NCI-H2081 (cell line): ENCODE data around the gene RFX3.

ENCODE experiments used
- DNase-seq, 2 experiments: peaks; one replicate each; lab custom pipeline; 2025; lab: John Stamatoyannopoulos, UW

The RFX3 gene

DNA sequence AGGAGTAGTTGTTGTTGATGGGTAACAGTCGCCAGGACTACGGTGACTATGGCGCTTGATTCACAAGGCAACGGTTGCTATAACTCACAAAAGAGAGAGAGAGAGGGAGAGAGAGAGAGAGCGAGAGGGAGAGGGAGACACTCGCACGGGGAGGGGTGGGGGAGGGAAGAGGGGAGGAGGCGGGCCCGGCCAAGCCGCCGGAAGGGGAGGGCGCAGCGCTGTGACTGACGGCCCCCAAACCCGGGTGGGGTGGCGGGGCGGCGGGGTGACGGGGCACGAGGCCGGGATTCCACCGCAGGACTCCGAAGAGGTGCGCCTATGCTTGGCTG, at the start of gene RFX3:
TSS of gene RFX3 (minus strand) at position 166 of the 329 bp plus-strand sequence. CDS start 130,413 bp downstream, outside the sequence.
- peak; percentile 93 to 96 for DNase-seq

DNA sequence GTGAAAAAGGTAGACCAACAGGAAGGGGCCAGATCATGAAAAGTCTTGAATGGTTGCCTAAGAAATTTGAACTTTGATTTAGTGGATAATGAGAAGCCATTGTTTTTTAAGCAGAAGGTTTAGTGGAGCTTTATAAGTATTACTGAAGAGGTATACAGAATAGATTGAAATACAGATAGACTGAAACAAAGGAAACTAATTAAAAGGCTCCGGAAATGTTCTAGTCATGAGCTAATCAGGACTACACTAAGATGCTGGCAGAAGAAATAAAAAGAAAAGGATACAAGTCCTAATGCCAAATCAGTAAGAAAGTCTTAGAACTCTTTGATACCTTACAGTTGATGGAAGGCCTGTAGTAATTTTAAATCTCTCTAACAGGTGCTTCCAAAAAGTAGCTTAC, 45.7 kb upstream of the RFX3 start:
- DNase-seq: no peak

DNA sequence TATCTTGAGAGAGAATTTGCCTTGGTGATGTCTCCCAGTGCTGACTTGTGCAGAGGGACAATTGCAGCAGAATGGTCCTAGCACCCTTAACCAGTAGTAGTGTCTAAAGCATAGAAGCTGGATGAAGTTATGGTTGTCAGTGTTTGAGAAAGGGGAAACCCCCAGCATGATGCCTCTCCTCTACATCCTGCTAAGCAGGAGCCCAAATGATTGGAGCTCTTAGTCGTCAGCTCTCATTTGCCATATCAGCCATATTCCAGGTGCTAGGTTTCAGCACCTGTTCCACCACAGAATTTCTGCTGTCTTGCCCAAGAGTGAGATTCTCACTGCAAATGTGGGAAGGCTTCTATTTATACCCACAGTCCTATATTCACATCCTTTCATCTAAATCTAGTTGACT, 43.7 kb upstream of the RFX3 start:
- DNase-seq: no peak

DNA sequence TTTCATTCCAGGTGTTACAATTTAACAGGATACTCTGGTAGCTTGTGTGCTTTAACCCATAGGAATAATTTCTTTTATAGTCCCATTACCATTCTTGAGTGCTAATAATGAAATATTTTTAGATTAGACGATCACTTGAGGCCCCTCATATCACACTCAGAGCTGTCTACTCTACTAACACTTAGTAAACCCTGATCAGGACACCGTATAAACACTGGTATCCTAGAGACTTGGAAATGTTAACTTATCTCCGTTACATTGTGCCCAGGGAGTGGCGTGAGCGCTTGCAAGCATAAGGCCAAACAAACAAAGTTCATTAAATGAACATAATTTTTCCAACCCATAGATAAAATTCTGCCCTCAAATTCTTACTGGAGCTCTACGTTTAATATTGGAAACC, 42.2 kb upstream of the RFX3 start:
- no peak for DNase-seq

DNA sequence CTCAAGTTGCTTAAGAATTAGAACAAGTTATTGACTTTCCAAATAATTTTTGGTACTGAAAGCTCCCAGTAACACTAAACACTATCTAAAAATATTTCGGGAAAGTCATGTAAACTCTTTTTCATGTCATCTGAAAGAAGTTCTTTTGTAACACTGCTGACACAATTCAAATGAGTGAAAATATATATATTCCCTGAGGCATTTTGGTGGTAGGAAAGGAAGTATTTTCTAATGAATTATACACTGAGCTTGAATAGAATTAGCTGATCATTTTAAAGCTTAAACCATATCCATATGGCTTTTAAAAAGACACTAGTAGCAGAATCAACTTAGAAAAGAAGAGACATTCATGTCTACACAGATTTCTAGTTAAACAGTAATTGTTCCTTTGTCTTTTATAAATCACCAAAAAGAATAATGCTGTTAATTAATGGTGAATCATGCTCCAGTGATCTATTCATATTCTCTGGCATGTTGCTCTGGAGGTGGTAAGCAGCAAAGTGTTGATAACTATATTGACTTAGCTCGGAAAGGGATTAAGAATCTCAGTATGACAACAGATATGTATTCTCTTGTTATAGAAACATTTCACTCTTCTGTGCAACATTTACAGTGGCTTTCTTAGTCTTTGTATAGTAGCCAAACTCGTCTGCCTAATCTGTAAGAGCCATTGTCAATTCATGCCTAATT, 27.4 kb upstream of the RFX3 start:
- DNase-seq: peak in 1 of 2 experiments; percentile 48

DNA sequence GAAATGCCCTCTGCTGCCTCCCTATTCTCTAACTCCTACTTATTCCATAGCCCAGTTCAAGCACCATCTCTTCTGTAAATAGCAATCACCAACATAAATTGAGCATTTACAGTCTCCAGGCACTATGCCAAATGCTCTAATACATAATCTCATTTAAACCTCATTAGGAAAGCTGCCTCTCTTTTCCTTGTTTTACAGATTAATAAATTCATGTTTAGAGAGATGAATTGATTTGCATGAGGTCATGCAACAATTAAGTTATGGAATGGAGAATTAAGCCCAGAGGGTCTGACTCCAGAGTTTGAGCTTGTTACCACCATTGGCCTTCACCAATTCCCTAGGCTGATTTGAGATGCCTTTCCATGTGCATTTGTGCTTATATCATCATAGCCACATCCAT, 23.4 kb upstream of the RFX3 start:
- peak in 1 of 2 experiments; percentile 31 for DNase-seq

DNA sequence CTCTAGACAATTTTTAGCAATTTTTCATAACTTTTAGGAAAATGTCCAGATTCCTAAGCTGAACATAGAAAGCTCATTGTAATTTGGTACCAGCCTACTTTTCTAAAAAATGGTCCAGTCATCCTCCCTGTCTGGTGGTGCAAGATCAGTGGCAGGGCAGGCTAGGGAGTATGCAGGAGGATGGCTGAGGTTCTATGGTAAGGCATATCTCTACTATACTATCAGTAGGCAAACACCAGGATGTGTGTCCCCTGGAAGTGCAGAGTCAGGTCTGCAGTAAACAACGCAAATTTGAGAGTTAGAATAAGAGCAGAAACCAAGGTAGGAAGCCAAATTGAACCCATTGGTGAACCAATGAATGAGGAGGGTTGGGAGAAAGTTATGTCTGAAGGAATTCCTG, 22.8 kb upstream of the RFX3 start:
- DNase-seq: no peak

DNA sequence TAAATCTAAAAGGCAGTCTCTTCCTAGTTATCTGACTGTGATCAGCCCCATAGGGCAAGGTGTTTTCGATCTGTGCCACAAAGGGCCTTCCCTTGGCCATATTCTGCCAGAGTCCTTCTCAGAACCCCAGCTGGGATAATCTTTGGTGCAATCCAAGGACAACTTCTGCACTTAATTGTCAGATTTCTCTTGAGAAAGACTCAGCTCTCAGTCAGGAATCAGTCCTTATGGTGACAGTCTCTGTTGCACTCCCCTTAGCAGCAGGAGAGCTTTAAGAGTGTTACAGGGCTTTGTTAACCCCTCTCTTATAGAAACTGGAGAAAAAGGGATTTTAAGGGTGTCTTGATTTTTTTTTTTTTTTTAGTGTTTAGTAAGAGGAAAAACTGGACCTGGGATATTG, 15.4 kb upstream of the RFX3 start:
- DNase-seq: no peak

DNA sequence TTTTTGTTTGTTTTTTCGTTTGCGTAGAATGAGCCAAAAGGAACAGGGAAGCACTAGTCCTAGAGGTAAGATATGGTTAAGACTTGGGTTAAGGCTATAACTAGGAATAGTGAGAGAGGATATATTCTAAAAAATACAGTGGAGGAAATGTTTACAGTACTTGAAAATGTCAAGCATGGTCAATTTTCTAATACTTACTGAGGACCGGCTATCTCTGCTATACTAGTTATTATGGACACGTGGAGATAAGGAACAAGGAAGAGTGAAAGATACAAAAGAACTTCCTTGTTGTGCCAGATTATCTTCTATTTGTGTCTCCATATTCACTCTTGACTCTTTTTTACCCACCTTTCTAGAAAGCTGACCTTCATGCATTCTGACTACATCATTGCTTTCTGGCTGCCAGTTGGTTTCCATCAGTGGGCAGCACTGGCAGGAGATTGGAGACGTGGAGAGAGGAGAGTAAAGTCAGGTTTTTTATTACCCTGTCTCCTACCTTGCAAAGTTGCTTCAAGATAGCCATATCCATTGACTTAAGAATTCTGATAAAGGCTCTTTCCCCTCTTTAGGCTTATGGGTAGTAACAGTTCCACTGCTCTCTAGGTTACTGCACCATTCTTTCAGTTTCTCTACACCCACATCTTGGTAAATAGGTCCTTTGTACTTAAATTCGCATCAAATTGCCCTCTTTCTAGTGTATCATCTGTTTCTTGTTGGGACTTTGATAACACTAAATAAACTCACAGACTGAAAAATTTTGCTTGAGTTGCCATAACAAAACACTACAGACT, 9.0 kb upstream of the RFX3 start:
- DNase-seq: no peak

DNA sequence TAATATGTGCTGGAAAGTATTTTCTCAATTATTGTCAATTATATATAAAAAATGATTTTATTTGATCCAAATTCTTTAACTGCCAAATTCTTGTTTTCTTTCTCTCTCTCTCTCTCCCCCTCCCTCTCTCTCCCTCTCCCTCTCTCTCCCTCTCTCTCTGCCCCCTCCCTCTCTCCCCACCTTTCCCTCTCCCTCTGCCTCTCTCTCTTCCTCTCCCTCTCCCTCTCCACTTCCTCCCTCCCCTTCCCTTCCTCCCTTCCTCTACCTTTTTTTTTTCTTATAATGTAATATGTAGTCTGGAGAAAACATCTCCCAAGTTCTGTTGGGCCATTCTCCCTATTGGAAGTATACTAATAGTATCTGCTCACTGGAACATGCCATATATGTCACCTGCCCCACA, 6.4 kb upstream of the RFX3 start:
- no peak for DNase-seq

DNA sequence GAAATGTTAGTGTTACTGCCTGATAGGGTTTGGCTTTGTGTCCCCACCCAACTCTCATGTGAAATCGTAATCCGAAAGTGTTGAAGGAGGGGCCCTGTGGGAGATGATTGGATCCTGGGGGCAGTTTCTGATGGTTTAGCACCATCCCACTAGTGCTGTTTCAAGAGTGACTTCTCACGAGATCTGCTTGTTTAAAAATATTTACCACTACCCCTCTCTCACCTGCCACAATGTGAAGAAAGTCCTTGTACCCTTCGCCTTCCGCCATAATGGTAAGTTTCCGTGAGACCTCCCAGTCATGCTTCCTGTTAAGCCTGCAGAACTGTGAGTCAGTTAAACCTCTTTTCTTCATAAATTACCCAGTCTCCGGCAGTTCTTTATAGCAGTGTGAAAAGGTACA, 2.6 kb upstream of the RFX3 start:
- peak; percentile 81 to 94 for DNase-seq

DNA sequence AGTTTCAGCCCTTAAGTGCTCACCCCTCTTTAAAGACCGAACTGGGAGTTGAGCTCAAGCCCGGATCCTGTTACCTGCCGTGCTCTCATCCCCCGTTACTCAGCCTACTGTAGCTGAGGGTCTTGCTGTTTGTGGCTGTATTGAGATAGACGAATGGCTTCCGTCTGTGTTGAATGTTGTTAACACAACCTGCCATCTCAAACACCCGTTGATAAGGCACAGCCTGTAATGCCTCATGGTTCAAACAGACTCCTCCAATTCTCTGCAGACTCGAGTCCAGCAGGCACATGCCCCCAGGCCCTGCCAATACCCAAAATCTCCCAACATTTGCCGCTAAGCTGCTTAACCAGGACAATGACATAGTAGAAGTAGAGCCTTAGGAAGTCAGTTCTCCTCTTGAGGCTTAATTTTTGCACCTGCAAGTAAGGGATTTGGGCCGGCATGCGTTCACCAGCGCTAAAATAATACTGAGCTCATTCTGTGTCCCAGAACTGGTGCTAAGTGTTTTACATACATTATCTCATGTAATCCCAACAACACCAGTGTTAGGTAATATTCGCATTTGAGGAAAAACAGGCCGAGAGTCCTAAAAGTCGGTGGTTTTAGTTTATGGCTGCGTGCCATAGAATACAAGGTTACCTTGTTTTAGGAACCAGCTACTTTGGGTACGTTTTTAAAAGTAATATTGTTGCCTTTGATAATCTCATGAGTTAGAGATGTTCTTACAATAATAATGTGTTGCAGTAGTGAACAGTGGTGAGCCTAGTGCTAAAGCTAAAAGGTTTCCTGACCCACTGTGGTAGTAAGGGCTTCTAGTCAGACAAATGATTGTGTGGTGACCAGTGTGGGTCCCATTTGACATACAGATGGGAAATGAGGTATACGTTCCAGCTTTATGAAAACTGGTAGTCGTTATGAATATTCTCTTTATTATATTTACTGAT, 1.5 kb upstream of the RFX3 start:
- DNase-seq: peak; percentile 71 to 80

DNA sequence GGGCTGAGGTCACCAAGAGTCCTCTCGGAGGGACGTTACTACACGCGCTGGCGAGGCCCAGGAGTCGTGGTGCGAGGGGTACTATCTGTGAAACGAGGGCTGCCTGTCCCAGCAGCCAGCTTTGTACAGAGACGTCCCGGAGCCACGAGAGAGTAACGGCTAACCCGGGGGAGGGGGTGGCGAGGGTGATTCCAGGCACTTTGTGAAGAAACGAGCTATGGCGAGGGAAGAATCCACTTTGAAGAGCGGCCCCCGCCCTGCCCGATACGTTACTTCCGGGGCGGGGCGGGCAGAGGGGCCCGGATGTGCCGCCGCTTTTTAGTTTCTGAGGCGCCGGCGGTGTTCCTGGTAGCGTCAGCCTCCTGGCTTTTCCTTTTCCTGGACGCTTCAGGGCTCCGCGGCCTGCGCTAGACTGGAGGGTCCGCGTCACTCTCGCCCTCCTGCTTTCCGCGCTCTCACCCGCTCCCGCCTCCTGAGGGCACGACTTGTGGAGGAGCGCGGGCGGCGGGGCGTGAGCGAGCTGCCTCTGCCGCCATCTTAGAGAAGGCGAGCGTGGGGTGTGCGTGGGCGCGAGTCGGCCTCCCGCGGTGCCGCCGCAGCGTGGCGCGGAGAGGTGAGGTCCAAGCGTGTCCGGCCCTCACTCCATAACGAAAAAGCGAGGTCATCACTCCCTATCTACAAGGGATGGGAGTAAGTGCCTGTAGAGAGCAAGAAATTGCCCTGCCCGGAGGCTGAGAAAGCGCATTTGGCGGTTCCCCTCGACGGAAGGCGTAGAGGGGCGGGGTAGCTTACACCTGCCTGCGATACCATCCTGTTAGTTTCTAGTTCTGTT, 580 bp upstream of the RFX3 start:
- peak; percentile 86 to 92 for DNase-seq

DNA sequence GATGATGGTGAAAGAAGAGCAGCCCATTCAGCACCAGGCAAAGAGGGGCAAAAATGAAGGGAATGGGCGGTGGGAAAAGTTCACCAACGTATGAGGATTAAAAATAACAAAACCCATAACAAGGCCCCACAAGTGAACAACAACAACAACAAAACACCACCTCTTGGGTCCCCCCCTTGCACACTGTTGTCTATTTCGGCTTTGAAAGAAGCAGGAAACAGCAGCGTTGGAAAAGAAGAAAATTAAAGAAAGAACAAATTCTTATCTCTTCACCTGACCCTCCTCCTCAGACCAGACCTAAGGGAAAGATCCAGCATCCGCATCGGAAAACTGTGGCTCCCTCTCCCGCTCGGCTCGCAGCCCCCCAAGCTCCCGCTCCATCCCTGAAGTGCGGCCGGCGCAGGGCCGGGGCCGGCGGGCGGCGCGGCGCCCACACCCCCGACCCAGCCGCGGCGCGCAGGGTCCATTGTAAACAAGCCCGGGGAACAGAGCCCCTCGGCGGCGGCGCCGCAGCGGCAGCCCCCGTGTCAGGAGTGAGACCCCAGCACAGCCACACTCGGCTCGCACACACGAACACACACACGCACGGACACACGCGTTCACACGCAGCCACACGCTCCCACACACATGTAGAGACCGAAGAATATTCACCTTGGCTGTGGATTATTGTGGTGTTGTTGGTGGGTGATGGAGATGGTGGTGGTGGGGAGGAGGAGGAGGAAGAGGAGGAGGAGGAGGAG, 535 bp downstream of the RFX3 start:
- DNase-seq: peak in 1 of 2 experiments; percentile 67

DNA sequence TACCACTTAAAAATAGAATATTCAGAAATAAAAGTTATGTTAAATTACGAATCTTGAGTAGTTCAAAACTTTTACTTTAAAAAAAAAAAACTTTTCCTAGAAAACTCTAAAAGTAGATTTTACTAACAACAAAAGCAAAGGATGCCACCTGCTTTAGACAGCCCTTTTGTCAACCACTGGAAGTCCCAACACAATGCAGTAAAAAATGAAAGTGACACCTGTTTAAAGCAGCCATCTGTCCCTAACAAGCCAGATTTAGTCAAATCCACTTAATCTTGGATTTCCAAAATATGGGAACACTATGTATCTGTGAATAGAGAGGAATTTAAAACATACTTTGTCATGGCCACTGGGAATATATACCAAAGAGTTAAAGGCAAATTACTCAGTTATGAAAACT, 3.8 kb downstream of the RFX3 start:
- peak in 1 of 2 experiments; percentile 34 for DNase-seq

DNA sequence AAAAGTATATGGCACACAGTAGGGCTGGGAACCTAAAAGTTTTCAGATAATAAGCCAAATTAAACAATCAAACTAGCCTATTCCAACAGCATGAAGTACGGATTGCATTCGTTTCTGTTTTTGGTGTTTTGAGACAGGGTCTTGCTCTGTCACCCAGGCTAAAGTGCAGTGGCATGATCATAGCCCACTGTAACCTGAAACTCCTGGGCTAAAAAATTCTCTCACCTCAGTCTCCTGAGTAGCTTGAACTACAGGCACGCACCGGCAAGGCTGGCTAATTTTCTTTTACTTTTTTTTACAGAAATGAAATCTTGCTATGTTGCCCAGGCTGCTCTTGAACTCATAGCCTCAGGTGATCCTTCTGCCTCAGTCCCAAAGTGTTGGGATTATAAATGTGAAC, 5.2 kb downstream of the RFX3 start:
- DNase-seq: no peak

DNA sequence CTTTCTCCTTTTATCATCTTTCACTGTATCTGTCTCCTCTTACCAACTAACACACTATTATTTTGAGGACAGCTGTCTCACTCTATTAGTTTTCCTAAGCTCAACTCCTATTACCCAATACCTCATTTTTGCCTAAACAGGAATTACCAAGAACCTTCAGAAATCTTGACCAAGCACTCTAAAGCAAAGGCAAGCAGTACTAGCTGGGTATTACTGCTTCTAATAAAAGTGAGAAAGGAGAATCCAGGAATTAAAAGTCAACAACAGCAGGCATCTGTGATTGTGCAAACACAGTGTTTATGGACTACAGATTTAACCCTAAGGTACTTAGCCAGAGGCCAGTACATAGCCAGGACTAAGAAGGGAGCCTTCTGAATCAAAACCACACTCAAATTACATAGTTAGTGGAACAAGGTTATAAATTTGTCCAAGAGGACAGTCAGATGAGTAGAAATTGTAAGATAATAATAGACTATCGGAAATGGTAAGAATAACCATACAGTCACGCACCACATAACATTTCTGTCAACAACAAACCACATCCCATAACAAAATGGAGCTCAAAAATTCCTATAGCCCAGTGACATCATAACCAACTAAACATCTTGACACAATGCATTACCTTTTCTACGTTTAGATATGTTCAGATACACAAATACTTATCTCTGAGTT, 8.3 kb downstream of the RFX3 start:
- DNase-seq: peak in 1 of 2 experiments; percentile 23

DNA sequence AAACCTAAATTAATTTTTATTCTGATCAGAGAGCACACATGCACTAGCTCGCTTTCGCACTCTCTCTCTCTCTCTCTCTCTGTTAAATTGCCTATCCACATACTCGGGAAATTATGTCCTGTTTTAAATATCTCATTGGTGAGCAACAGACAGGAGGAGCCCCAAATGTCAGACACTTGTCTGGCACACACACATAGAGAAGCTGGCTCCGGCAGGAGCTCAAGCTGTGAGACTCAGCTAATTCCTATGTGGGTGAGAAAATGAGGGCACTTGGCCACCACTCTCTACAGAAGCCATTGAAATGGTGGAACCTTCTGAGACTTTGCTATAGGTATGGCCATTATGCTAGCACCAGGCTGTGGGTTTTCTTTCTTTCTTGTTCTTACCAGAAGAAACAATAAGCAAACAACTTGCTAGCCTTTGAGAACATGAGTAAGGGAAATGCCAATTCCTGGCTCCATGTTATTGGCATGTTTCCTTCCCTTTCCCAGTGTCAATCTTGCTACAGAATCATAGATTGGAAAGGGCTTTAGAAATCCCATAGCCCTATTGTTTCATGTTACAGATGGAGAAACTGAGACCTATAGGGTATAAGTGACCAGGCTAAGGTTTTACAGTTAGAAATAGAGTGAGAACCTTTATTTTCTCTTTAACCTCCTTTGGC, 9.0 kb downstream of the RFX3 start:
- DNase-seq: peak in 1 of 2 experiments; percentile 57

DNA sequence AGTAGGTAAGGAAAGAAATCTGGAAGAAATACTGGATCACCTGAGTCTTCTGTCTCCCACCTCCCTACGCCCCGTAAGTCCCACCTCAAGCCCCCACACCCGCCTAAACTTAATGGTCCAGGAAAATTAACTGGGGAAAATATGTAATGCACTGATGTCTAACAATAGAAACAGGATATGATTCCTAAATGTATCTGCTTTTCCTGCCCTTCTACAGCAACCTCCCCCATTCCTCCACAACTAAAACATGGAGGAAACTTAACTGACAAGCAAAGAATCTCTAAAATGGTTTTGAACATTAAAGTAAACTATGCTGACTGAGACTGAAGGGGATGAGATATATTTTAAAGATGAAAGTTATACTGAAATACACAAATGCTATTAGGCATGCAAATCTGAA, 10.4 kb downstream of the RFX3 start:
- DNase-seq: no peak

DNA sequence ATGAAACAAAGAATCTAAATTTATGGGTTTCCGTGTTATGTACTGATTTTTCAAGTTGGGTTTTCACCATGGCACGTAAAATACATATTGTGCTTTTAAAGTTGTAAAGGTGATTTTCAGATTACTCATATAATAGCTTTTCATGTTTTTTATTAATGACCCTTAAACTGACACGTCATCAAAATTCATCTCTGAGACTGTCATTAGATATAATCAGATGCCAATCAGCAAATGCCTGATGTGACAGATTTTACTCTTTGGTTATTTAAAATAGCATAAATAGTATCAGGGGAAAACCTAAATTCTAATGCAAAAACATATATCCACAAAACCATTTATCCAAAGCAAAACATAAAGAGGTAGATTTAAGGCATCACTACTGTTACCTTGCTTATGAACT, 11.0 kb downstream of the RFX3 start:
- DNase-seq: no peak
